Ovary (tissue), 9 donors: ENCODE measurements around the gene RAD23B. TPM values are rescaled to one million over a fixed set of nuclear protein-coding genes. Genes with fewer than 3 reads are reported as not detected.

ENCODE experiments used
- DNase-seq, 5 donors: peaks; one replicate each; pipeline ENCODE4 v3.0.0-alpha.2; 2019 to 2020
- H3K27ac ChIP-seq, 2 donors: fragments of 200-600 bp; one replicate each; pipeline versions ENCODE4 v1.5.1 to v1.8.0; 2019 to 2022
- H3K27me3 ChIP-seq: fragments of 200-600 bp; one replicate; pipeline ENCODE4 v1.8.0; 2022
- H3K36me3 ChIP-seq: fragments of 200-600 bp; sonication (generic); one replicate; pipeline ENCODE4 v1.5.1; 2019
- H3K4me1 ChIP-seq: one replicate; pipeline ENCODE4 v1.8.1; 2013; ENCODE audit warnings: mild to moderate bottlenecking, moderate library complexity; ENCODE audit not compliant: insufficient read depth
- H3K4me3 ChIP-seq: fragments of 200-600 bp; sonication (generic); one replicate; pipeline ENCODE4 v1.5.1; 2017
- H3K9me3 ChIP-seq, 2 donors: fragments of 200-600 bp in 1 of 2; sonication (generic) in 1 of 2; one replicate each; pipeline versions ENCODE4 v1.5.1 to v1.8.1; 2013 to 2019; ENCODE audit warnings: mild to moderate bottlenecking in 1 of 2, moderate library complexity in 1 of 2
- CTCF ChIP-seq, 3 donors: fragments of 450-650 bp in 2 of 3; fragments of 200-600 bp in 1 of 3; IDR thresholded peaks; one replicate each; pipeline versions ENCODE4 v1.5.1 to v1.8.0; 2016 to 2022; ENCODE audit warnings: antibody characterized with exemption in 3 of 3, mild to moderate bottlenecking in 1 of 3
- EP300 ChIP-seq: sonication (generic); formaldehyde crosslinking; IDR thresholded peaks from one replicate; pipeline ENCODE4 v1.6.1; 2017; ENCODE audit warnings: antibody characterized with exemption
- POLR2A ChIP-seq: fragments of 450-650 bp; IDR thresholded peaks from one replicate; pipeline ENCODE4 v1.6.1; 2017; ENCODE audit warnings: antibody characterized with exemption, mild to moderate bottlenecking, moderate library complexity
- WGBS, 3 donors: extraction: QIAGEN DNeasy Blood & Tissue Kit in 1 of 3; methylation state at CpG; one replicate each; pipeline versions ENCODE4 v1.1.5 to v1.1.7; 2013 to 2017; 5-methylcytosine and 5-hydroxymethylcytosine counted together
- intact Hi-C, 4 donors: fragments of 100-400 bp; cut with DNase I; formaldehyde crosslinking; loops; one replicate each; pipeline versions ENCODE4 v1.11.0 to v1.15.1; 2022 to 2023
- polyA plus RNA-seq, 2 donors: library from polyadenylated mRNA; stranded (reverse); fragments of 200-250 nt in 1 of 2; fragments of 350-450 nt in 1 of 2; fragmentation: Illumina TruSeq in 1 of 2; extraction: RNeasy Lipid Tissue Mini Kit (QIAGEN cat#74804) in 1 of 2; gene quantifications; one replicate each; pipeline ENCODE4 v1.2.3, GENCODE V29; 2013 to 2014
- total RNA-seq, 7 donors: library from RNA; depleted of rRNA in 2 of 7; stranded (reverse); fragments of >200 nt in 2 of 7; fragmentation: NEBNext Ultra II Directional in 3 of 7; extraction: Animal tissue kit (Norgen Biotek cat#: 25700) in 3 of 7; gene quantifications; one replicate each; pipeline versions ENCODE4 v1.1.0 to v1.2.4, GENCODE V29; 2016 to 2023
- donor health status: DM: no; HTN: no; CAD: no; lungs with moderate emphysema.
- donor health status: DM: no; HTN: no; CAD: no.
- donor health status: Bipolar disorder and iron deficiency.
- donor health status: DM: yes; HTN: yes; CAD: no.
- donor health status: DM: no; HTN: no; CAD: no.
- donor health status: DM: yes; HTN: yes; CAD: no.

RAD23B gene
- total and polyA plus RNA-seq, 9 donors, result 42.8 to 101 (median 81.3) TPM

- no peak for TF ChIP-seq EP300
- no peak for TF ChIP-seq POLR2A
- no peak for TF ChIP-seq CTCF (IDR thresholded peaks at IDR 0.05)
- WGBS, 3 donors, result 1% methylated on average over 43 to 55 of the region's 55 CpGs
- no peaks in the 10 kb centered on the region for H3K36me3 ChIP-seq
- no peaks in the 10 kb centered on the region for H3K9me3 ChIP-seq
- intact Hi-C loops, result no loop called here
- no peaks in the 10 kb centered on the region for H3K27me3 ChIP-seq
- H3K4me3 ChIP-seq, result peak overlapping the region; percentile 100
- peak overlapping the region; percentile 95 to 99 for H3K27ac ChIP-seq
- H3K4me1 ChIP-seq, result peaks cover 4% of the 10 kb centered on the region
- peak; percentile 59 to 79 (median 73) for DNase-seq
These were observed 841 bp downstream of the RAD23B start for GRCh38 chr9:107283623-107284616.

GRCh38 chr9:107284636-107285035 lies 1.6 kb downstream of the RAD23B start:
- Histone ChIP-seq H3K4me3 (peak overlapping the region; percentile 100), H3K36me3 (no peaks in the 10 kb centered on the region), H3K9me3 (no peaks in the 10 kb centered on the region), H3K4me1 (peaks cover 4% of the 10 kb centered on the region), H3K27ac (no peak overlapping the region), H3K27me3 (no peaks in the 10 kb centered on the region)
- TF ChIP-seq POLR2A (no peak), CTCF (IDR thresholded peaks at IDR 0.05) (no peak), EP300 (no peak)
- intact Hi-C loops, result no loop called here
- DNase-seq, result no peak
- WGBS, 3 donors, result 1 to 2% (median 2%) methylated on average over 6 of the region's 6 CpGs

GRCh38 chr9:107285286-107285685 lies 2.2 kb downstream of the RAD23B start:
- 6 to 16% (median 7%) methylated on average over 6 of the region's 6 CpGs for WGBS, 3 donors
- Histone ChIP-seq H3K27me3 (no peaks in the 10 kb centered on the region), H3K9me3 (no peaks in the 10 kb centered on the region), H3K4me1 (peaks cover 10% of the 10 kb centered on the region), H3K4me3 (peak overlapping the region; percentile 100), H3K36me3 (no peaks in the 10 kb centered on the region), H3K27ac (no peak overlapping the region)
- no peak for TF ChIP-seq EP300
- TF ChIP-seq POLR2A, result no peak
- no peak for TF ChIP-seq CTCF (IDR thresholded peaks at IDR 0.05)
- no peak for DNase-seq
- intact Hi-C loops, result no loop called here

- H3K36me3 ChIP-seq, result no peaks in the 10 kb centered on the region
- H3K27ac ChIP-seq, result no peak overlapping the region
- DNase-seq, result no peak
- intact Hi-C loops, result no loop called here
- H3K9me3 ChIP-seq, result no peaks in the 10 kb centered on the region
- H3K4me1 ChIP-seq, result peaks cover 11% of the 10 kb centered on the region
- H3K27me3 ChIP-seq, result no peaks in the 10 kb centered on the region
- TF ChIP-seq CTCF (IDR thresholded peaks at IDR 0.05) (no peak), POLR2A (no peak), EP300 (no peak)
- peak overlapping the region; percentile 100 for H3K4me3 ChIP-seq
- 30 to 36% (median 32%) methylated on average over 2 of the region's 2 CpGs for WGBS, 3 donors
These were observed 3.0 kb downstream of the RAD23B start for GRCh38 chr9:107286057-107286456.
